Endodermal cell (in vitro differentiated cells): ENCODE data around the gene CALCOCO2. TPM values are rescaled to one million over a fixed set of nuclear protein-coding genes. Genes with fewer than 3 reads are reported as not detected.
A peak's percentile ranks its signal among the peaks of the same experiment; 100 is the strongest.

ENCODE experiments used
- DNase-seq: peaks from one replicate; pipeline ENCODE4 v3.0.0-alpha.2; 2017
- H3K27ac ChIP-seq: 2 replicates; pipeline ENCODE4 v1.5.1; 2013; ENCODE audit warnings: mild to moderate bottlenecking, low read depth, low read length, moderate library complexity
- H3K27me3 ChIP-seq: 2 replicates; pipeline ENCODE4 v1.6.1; 2013; ENCODE audit warnings: mild to moderate bottlenecking, low read length, moderate library complexity; ENCODE audit not compliant: insufficient read depth, control insufficient read depth, poor library complexity, severe bottlenecking
- H3K36me3 ChIP-seq: 2 replicates; pipeline ENCODE4 v1.7.0; 2013; ENCODE audit warnings: mild to moderate bottlenecking, low read length, moderate library complexity; ENCODE audit not compliant: control insufficient read depth, insufficient read depth
- H3K4me1 ChIP-seq: one replicate; pipeline ENCODE4 v1.7.0; 2013; ENCODE audit warnings: low read length; ENCODE audit not compliant: control insufficient read depth, insufficient read depth
- H3K4me3 ChIP-seq: 2 replicates; pipeline ENCODE4 v1.5.1; 2013; ENCODE audit warnings: mild to moderate bottlenecking, low read length, moderate library complexity
- H3K9ac ChIP-seq: 2 replicates; pipeline ENCODE4 v1.6.1; 2013; ENCODE audit warnings: mild to moderate bottlenecking, low read length, moderate library complexity; ENCODE audit not compliant: poor library complexity, severe bottlenecking; ENCODE audit errors: extremely low read depth
- H3K9me3 ChIP-seq: 2 replicates; pipeline ENCODE4 v1.6.1; 2013; ENCODE audit warnings: mild to moderate bottlenecking, low read length, moderate library complexity; ENCODE audit not compliant: control insufficient read depth
- H3K27ac Mint-ChIP-seq: 2 replicates; pipeline ENCODE4 v1.8.0; 2020; ENCODE audit warnings: mixed read lengths
- H3K27me3 Mint-ChIP-seq: 2 replicates; pipeline ENCODE4 v1.8.0; 2021; ENCODE audit warnings: mild to moderate bottlenecking, mixed read lengths; ENCODE audit not compliant: insufficient read depth
- H3K36me3 Mint-ChIP-seq: 2 replicates; pipeline ENCODE4 v1.8.0; 2020; ENCODE audit warnings: low read depth, mixed read lengths
- H3K4me1 Mint-ChIP-seq: 2 replicates; pipeline ENCODE4 v1.8.0; 2020; ENCODE audit warnings: mixed read lengths
- H3K4me3 Mint-ChIP-seq: 2 replicates; pipeline ENCODE4 v1.8.0; 2020; ENCODE audit warnings: mild to moderate bottlenecking, moderate library complexity, mixed read lengths
- H3K9me3 Mint-ChIP-seq: 2 replicates; pipeline ENCODE4 v1.8.0; 2020; ENCODE audit warnings: mild to moderate bottlenecking, mixed read lengths
- CTCF ChIP-seq: fragments of 200-600 bp; sonication (generic); conservative IDR thresholded peaks from 2 replicates; pipeline ENCODE4 v1.5.0; 2021; ENCODE audit warnings: antibody characterized with exemption, mild to moderate bottlenecking
- WGBS, 2 experiments: methylation state at CpG; one replicate each; pipeline versions ENCODE4 v1.1.5 to v1.1.7; 2013; ENCODE audit warnings: missing lambda C conversion rate in 2 of 2, mixed read lengths in 1 of 2; ENCODE audit not compliant: insufficient coverage in 1 of 2, insufficient read length in 1 of 2; 5-methylcytosine and 5-hydroxymethylcytosine counted together
- total RNA-seq, 2 donors: library from RNA; stranded (reverse); fragmentation: NEBNext Ultra II Directional in 1 of 2; extraction: Animal tissue kit (Norgen Biotek cat#: 25700) in 1 of 2; gene quantifications; 2 replicates in 1 of 2; 3 replicates in 1 of 2; pipeline ENCODE4 v1.2.1, GENCODE V29; 2021

The CALCOCO2 gene
- total RNA-seq, 2 donors from 2014 or later, result 38.4 to 45.2 TPM

GRCh38 chr17:48856122-48856821, 25.4 kb downstream of the CALCOCO2 start:
- WGBS, 2 experiments, result 92 to 96% methylated on average over 2 to 3 of the region's 3 CpGs
- no peak overlapping the region for H3K4me3 Mint-ChIP-seq
- Histone ChIP-seq H3K27ac (no peak overlapping the region), H3K9me3 (no peaks in the 10 kb centered on the region), H3K4me1 (peaks cover 6% of the 10 kb centered on the region), H3K27me3 (no peaks in the 10 kb centered on the region), H3K9ac (no peak overlapping the region), H3K4me3 (no peak overlapping the region), H3K36me3 (peaks cover 11% of the 10 kb centered on the region)
- H3K4me1 Mint-ChIP-seq, result peaks cover 18% of the 10 kb centered on the region
- H3K27me3 Mint-ChIP-seq, result no peaks in the 10 kb centered on the region
- no peaks in the 10 kb centered on the region for H3K9me3 Mint-ChIP-seq
- TF ChIP-seq CTCF, result no peak
- H3K36me3 Mint-ChIP-seq, result peaks cover 29% of the 10 kb centered on the region
- no peak for DNase-seq
- H3K27ac Mint-ChIP-seq, result no peak overlapping the region

GRCh38 chr17:48860034-48860433, 29.2 kb downstream of the CALCOCO2 start:
- no peak overlapping the region for H3K4me3 ChIP-seq
- no peak overlapping the region for H3K9ac ChIP-seq
- peaks cover 3% of the 10 kb centered on the region for H3K4me1 ChIP-seq
- Mint-ChIP-seq H3K27me3 (no peaks in the 10 kb centered on the region), H3K27ac (no peak overlapping the region), H3K36me3 (peaks cover 28% of the 10 kb centered on the region), H3K9me3 (no peaks in the 10 kb centered on the region), H3K4me1 (peaks cover 15% of the 10 kb centered on the region), H3K4me3 (no peak overlapping the region)
- TF ChIP-seq CTCF, result peak; percentile 65
- H3K36me3 ChIP-seq, result peaks cover 10% of the 10 kb centered on the region
- no peak overlapping the region for H3K27ac ChIP-seq
- no peaks in the 10 kb centered on the region for H3K9me3 ChIP-seq
- no peaks in the 10 kb centered on the region for H3K27me3 ChIP-seq
- WGBS, 2 experiments, result 99 to 100% methylated on average over 2 to 3 of the region's 3 CpGs
- DNase-seq, result no peak

GRCh38 chr17:48860456-48860855, 29.6 kb downstream of the CALCOCO2 start:
- 93 to 95% methylated on average over 4 of the region's 4 CpGs for WGBS, 2 experiments
- H3K27ac Mint-ChIP-seq, result no peak overlapping the region
- peaks cover 11% of the 10 kb centered on the region for H3K4me1 Mint-ChIP-seq
- Histone ChIP-seq H3K4me3 (no peak overlapping the region), H3K9ac (no peak overlapping the region), H3K9me3 (no peaks in the 10 kb centered on the region), H3K27me3 (no peaks in the 10 kb centered on the region), H3K4me1 (no peaks in the 10 kb centered on the region), H3K36me3 (peaks cover 10% of the 10 kb centered on the region), H3K27ac (no peak overlapping the region)
- no peaks in the 10 kb centered on the region for H3K9me3 Mint-ChIP-seq
- H3K36me3 Mint-ChIP-seq, result peaks cover 29% of the 10 kb centered on the region
- H3K4me3 Mint-ChIP-seq, result no peak overlapping the region
- DNase-seq, result no peak
- no peak for TF ChIP-seq CTCF
- no peaks in the 10 kb centered on the region for H3K27me3 Mint-ChIP-seq
